Activated T-cell treated with anti-CD3 and anti-CD28 coated beads, Interleukin-2, amount 50 U/mL, for 72 hours (primary cell): ENCODE data around the gene OTP. TPM values are rescaled to one million over a fixed set of nuclear protein-coding genes. Genes with fewer than 3 reads are reported as not detected.

Source experiments
- ATAC-seq, 2 donors: fragments of 150-1000 bp; cut with Tn5 transposase; replicated peaks in 1 of 2; 2 replicates each; pipeline ENCODE4 v1.10.0; 2021; ENCODE audit warnings: moderate library complexity in 2 of 2, mild to moderate bottlenecking in 1 of 2
- DNase-seq, 2 donors: peaks; one replicate each; pipeline ENCODE4 v3.0.0; 2021 to 2022; ENCODE audit warnings: mixed read lengths in 1 of 2
- H3K27ac Mint-ChIP-seq: one replicate; pipeline ENCODE4 v1.8.0; 2022; ENCODE audit warnings: mild to moderate bottlenecking, moderate library complexity, mixed read lengths
- H3K27me3 Mint-ChIP-seq: one replicate; pipeline ENCODE4 v1.8.0; 2022; ENCODE audit warnings: low read depth, mixed read lengths
- H3K36me3 Mint-ChIP-seq, 2 donors: one replicate each; pipeline ENCODE4 v1.8.0; 2022; ENCODE audit warnings: mixed read lengths in 2 of 2, mild to moderate bottlenecking in 1 of 2; ENCODE audit not compliant: insufficient read depth in 2 of 2
- H3K4me1 Mint-ChIP-seq: one replicate; pipeline ENCODE4 v1.8.0; 2022; ENCODE audit warnings: low read depth, mixed read lengths
- H3K4me3 Mint-ChIP-seq, 2 donors: one replicate each; pipeline ENCODE4 v1.8.0; 2022; ENCODE audit warnings: mild to moderate bottlenecking in 2 of 2, mixed read lengths in 2 of 2, moderate library complexity in 2 of 2
- H3K9me3 Mint-ChIP-seq, 2 donors: one replicate each; pipeline ENCODE4 v1.8.0; 2022; ENCODE audit warnings: mixed read lengths in 2 of 2
- total RNA-seq, 2 donors: library from RNA; stranded (reverse); gene quantifications; one replicate each; pipeline ENCODE4 v1.2.3, GENCODE V29; 2022

The OTP gene
- under 1 TPM in 1 of 2 donors, not detected in 1; 0.19 TPM for total RNA-seq

DNA sequence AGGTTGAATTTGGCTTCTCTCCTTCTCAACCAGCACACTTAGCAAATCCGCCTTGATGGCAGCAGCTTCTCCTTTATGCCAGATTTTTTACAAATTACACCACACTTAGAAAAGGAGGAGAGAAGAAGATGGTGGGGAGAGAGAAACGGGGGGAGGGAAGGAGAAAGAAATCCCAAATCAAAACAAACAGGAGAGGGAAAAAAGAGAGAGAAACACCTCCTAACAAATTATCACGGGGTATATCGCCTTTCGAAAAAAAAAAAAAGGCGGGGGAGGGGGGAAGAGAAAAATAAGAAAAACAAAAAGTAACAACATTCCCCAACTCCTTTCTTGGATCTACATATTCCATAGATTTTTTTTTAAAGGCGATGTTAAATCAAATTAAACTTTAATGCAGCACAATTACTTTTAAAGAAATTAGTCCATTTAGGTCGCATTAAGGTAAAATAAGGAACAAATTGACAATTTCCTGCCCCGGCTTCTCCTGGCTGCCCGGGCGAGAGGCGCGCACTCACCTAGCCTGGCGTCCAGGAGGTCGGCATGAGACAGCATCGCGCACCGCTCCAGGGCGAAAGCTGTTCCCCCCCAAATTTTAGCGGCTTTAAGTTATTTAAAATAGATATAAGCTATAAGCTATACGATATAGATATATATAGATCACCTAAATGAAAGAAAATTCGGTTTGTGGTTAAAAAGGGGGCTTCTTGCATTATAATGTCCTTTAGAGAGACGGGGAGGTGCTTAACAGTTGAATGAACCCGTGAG is at the start of gene OTP:
Gene OTP, minus strand, starts transcription at position 716 of the 765 bp plus-strand sequence. Its CDS starts 164 bp downstream, at position 552.
- Mint-ChIP-seq H3K27ac (peak within 1 kb of the TSS; percentile 90), H3K9me3 (peaks cover 0 to 2% of the 10 kb centered on the region in 2 donors), H3K36me3 (peaks cover 8 to 12% of the 10 kb centered on the region in 2 donors), H3K4me3 (peak within 1 kb of the TSS; percentile 75 to 88), H3K27me3 (peaks cover 77% of the 10 kb centered on the region), H3K4me1 (peaks cover 45% of the 10 kb centered on the region)
- no peak for DNase-seq
- peak in 1 of 2 donors; percentile 11 for ATAC-seq

GRCh38 chr5:77683171-77683732 is 44.7 kb upstream of the OTP start:
- ATAC-seq (no peak), DNase-seq (no peak)
- Mint-ChIP-seq H3K27ac (no peak overlapping the region), H3K4me3 (no peak overlapping the region), H3K27me3 (peaks cover 9% of the 10 kb centered on the region), H3K36me3 (no peaks in the 10 kb centered on the region), H3K4me1 (no peaks in the 10 kb centered on the region), H3K9me3 (no peaks in the 10 kb centered on the region)

- Mint-ChIP-seq H3K27me3 (peaks cover 14% of the 10 kb centered on the region), H3K9me3 (peaks cover 0 to 3% of the 10 kb centered on the region in 2 donors), H3K4me3 (no peak overlapping the region), H3K27ac (no peak overlapping the region), H3K4me1 (no peaks in the 10 kb centered on the region), H3K36me3 (peaks cover 1 to 3% of the 10 kb centered on the region in 2 donors)
- DNase-seq (no peak), ATAC-seq (no peak)
Observed at GRCh38 chr5:77670526-77670925, 32.0 kb upstream of the OTP start.

GRCh38 chr5:77669677-77670076 is 31.2 kb upstream of the OTP start:
- no peaks in the 10 kb centered on the region for H3K36me3 Mint-ChIP-seq
- no peak overlapping the region for H3K27ac Mint-ChIP-seq
- peaks cover 14% of the 10 kb centered on the region for H3K27me3 Mint-ChIP-seq
- peaks cover 0 to 1% of the 10 kb centered on the region in 2 donors for H3K9me3 Mint-ChIP-seq
- H3K4me3 Mint-ChIP-seq = no peak overlapping the region
- no peak for DNase-seq
- no peak for ATAC-seq
- H3K4me1 Mint-ChIP-seq = no peaks in the 10 kb centered on the region

DNA sequence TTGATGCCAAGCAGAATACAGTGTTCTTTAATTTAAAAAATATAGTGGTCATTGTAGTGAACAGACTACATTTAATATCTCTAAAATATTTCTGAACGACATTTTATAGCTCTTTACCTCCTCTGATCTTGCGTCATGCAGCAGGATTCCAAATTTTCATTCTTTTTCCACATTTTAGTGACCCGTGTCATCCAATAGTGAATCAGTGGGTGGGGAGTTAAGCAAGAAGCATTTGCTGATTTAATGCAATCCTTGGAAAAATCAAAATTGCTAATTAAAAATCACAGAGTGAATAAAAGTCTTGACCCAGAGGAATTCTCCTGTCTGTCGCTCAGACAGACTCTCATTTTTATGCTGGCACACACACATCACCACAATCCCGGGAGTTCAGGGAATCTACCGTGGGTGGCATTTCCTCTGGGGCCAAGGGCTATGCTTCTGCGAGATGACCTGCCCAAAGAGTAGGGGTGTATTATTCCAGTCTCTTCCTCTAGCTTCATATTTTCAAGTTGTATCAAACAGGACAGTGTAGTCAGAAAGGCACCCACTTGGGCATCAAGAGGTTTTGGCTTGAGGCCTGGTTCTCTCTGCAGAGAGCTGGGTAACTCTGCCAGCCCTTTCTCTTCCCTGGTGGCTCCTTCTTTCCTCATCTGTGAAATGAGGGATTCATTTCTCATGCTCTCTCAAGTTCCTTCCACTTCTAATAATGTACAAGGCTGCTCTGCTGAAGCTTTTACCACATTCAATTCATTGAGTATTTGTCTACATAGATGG is 24.8 kb upstream of the OTP start:
- no peaks in the 10 kb centered on the region for H3K36me3 Mint-ChIP-seq
- ATAC-seq (peak; percentile 37 to 50), DNase-seq (no peak)
- H3K4me1 Mint-ChIP-seq = peaks cover 18% of the 10 kb centered on the region
- peaks cover 19% of the 10 kb centered on the region for H3K27me3 Mint-ChIP-seq
- no peaks in the 10 kb centered on the region for H3K9me3 Mint-ChIP-seq
- no peak overlapping the region for H3K27ac Mint-ChIP-seq
- peak overlapping the region in 1 of 2 donors; percentile 43 for H3K4me3 Mint-ChIP-seq

GRCh38 chr5:77662635-77663034 is 24.1 kb upstream of the OTP start:
- Mint-ChIP-seq H3K36me3 (no peaks in the 10 kb centered on the region), H3K4me1 (peaks cover 18% of the 10 kb centered on the region), H3K4me3 (no peak overlapping the region), H3K27ac (no peak overlapping the region), H3K27me3 (peaks cover 25% of the 10 kb centered on the region), H3K9me3 (no peaks in the 10 kb centered on the region)
- DNase-seq (no peak), ATAC-seq (peak; percentile 77 to 80)

GRCh38 chr5:77658662-77659061 is 20.1 kb upstream of the OTP start:
- Mint-ChIP-seq H3K27ac (no peak overlapping the region), H3K36me3 (no peaks in the 10 kb centered on the region)
- ATAC-seq = no peak

GRCh38 chr5:77651343-77651742 is 12.8 kb upstream of the OTP start:
- Mint-ChIP-seq H3K36me3 (no peaks in the 10 kb centered on the region), H3K27ac (no peak overlapping the region), H3K4me3 (no peak overlapping the region), H3K27me3 (peaks cover 83% of the 10 kb centered on the region), H3K4me1 (no peaks in the 10 kb centered on the region), H3K9me3 (no peaks in the 10 kb centered on the region)
- ATAC-seq (no peak), DNase-seq (no peak)

More at GRCh38 chr5:77658662-77659061, 20.1 kb upstream of the OTP start:
- H3K27me3 Mint-ChIP-seq = peaks cover 50% of the 10 kb centered on the region
- H3K9me3 Mint-ChIP-seq = no peaks in the 10 kb centered on the region
- H3K4me1 Mint-ChIP-seq = peaks cover 17% of the 10 kb centered on the region
- DNase-seq = no peak
- no peak overlapping the region for H3K4me3 Mint-ChIP-seq

DNA sequence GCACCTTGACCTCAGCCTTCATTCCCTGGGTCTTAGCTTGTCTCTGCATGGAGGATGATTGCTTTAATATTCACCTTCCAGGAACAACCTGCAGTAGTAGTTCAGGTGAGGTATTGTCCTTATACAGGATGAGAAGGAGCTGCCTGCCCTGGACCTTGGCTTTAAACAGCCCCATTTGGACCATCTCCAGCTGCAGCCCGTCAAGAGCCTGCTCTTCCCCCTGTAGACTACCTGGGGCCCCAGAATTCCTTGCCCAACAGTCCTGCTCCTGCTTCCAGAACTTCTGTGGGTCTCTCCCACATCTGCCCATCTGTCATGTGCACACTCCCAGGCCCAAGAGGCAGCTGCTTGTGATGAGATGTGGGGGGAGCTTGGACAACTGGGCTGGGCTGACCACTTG is 12.2 kb upstream of the OTP start:
- Mint-ChIP-seq H3K4me3 (no peak overlapping the region), H3K9me3 (no peaks in the 10 kb centered on the region), H3K27ac (no peak overlapping the region), H3K27me3 (peaks cover 81% of the 10 kb centered on the region), H3K4me1 (no peaks in the 10 kb centered on the region), H3K36me3 (no peaks in the 10 kb centered on the region)
- ATAC-seq = no peak
- no peak for DNase-seq

DNA sequence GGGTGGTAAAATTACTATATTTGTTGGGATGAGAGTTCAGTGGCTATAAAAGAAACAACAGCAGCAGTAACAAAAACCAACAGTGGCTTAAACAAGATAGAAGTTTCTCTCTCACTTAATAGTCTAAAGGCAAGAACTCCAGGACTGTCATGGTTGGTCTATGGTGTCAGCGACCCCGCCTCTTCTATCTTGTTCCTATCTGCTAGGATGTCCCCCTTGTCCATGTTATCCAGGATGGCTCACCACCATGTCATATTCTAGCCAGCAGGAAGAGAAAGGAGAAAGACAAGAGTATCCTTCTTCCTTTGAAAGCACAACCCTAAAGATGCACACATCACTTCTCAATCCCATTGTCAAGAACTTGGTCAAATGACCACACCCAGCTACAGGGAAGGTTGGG is 11.3 kb upstream of the OTP start:
- peaks cover 81% of the 10 kb centered on the region for H3K27me3 Mint-ChIP-seq
- no peak overlapping the region for H3K4me3 Mint-ChIP-seq
- ATAC-seq (no peak), DNase-seq (no peak)
- H3K36me3 Mint-ChIP-seq = no peaks in the 10 kb centered on the region
- peaks cover 2% of the 10 kb centered on the region for H3K4me1 Mint-ChIP-seq
- H3K9me3 Mint-ChIP-seq = no peaks in the 10 kb centered on the region
- no peak overlapping the region for H3K27ac Mint-ChIP-seq

DNA sequence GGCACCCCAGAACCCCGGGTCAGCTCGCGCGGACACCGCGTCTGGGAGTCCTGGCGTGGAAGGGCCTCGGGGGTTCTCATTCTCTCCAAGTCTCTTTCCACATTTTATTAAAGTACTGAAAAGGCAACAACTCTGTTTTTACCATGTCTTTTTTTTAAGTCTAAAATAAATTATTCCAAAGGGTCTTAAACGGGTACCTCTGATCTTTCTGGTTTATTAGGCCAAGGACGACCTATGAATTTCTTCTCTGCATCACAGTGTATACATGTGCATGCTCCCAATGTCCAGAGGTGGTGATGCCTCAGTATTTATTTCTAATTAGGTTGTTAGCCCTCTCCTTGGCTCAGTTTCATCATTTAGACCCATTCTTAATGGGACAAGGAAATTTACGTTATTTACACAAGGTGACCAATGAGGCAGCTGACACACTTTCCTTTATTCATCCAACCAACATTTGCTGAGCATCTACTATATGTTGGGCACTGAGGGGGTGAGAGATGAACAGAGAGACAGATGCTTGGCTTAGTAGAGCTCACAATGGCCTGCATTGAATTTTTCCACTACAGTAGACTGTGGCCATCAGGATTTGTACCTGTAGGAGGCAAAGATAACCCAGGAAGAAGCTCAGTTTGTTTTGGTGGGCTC is 7.6 kb upstream of the OTP start:
- peaks cover 33% of the 10 kb centered on the region for H3K4me1 Mint-ChIP-seq
- H3K9me3 Mint-ChIP-seq = no peaks in the 10 kb centered on the region
- peaks cover 0 to under 1% of the 10 kb centered on the region in 2 donors for H3K36me3 Mint-ChIP-seq
- no peak for DNase-seq
- peaks cover 91% of the 10 kb centered on the region for H3K27me3 Mint-ChIP-seq
- H3K27ac Mint-ChIP-seq = no peak overlapping the region
- H3K4me3 Mint-ChIP-seq = peak overlapping the region; percentile 27 to 46
- no peak for ATAC-seq

GRCh38 chr5:77645158-77645994 is 6.9 kb upstream of the OTP start:
- Mint-ChIP-seq H3K4me3 (peak overlapping the region; percentile 65 to 78), H3K9me3 (no peaks in the 10 kb centered on the region), H3K4me1 (peaks cover 40% of the 10 kb centered on the region), H3K27ac (no peak overlapping the region), H3K36me3 (peaks cover 0 to 2% of the 10 kb centered on the region in 2 donors), H3K27me3 (peaks cover 94% of the 10 kb centered on the region)
- peak; percentile 63 to 74 for DNase-seq
- ATAC-seq = peak; percentile 91 to 93
